Effector memory CD8-positive, alpha-beta T cell (primary cell): Measurements from ENCODE around the gene ZBTB1.

Source experiments
- ATAC-seq: fragments of 150-1000 bp; cut with Tn5 transposase; replicated peaks from 2 replicates; pipeline ENCODE4 v1.10.0; 2021; ENCODE audit warnings: mild to moderate bottlenecking, moderate library complexity
- DNase-seq, 3 experiments: peaks; one replicate each; pipeline ENCODE4 v3.0.0; 2021
- H3K27ac Mint-ChIP-seq, 2 donors: one replicate each; pipeline ENCODE4 v1.8.0; 2022; ENCODE audit warnings: mild to moderate bottlenecking in 2 of 2, mixed read lengths in 2 of 2, moderate library complexity in 2 of 2
- H3K27me3 Mint-ChIP-seq, 2 donors: one replicate each; pipeline ENCODE4 v1.8.0; 2022; ENCODE audit warnings: mixed read lengths in 2 of 2
- H3K36me3 Mint-ChIP-seq: one replicate; pipeline ENCODE4 v1.8.0; 2022; ENCODE audit warnings: mild to moderate bottlenecking, moderate library complexity, mixed read lengths; ENCODE audit not compliant: insufficient read depth
- H3K4me1 Mint-ChIP-seq, 2 donors: one replicate each; pipeline ENCODE4 v1.8.0; 2022; ENCODE audit warnings: low read depth in 2 of 2, mixed read lengths in 2 of 2
- H3K4me3 Mint-ChIP-seq, 2 donors: one replicate each; pipeline ENCODE4 v1.8.0; 2022; ENCODE audit warnings: mild to moderate bottlenecking in 2 of 2, mixed read lengths in 2 of 2, moderate library complexity in 2 of 2
- H3K9me3 Mint-ChIP-seq, 2 donors: one replicate each; pipeline ENCODE4 v1.8.0; 2022; ENCODE audit warnings: mixed read lengths in 2 of 2

The ZBTB1 gene

GRCh38 chr14:64520699-64521098 is 16.1 kb downstream of the ZBTB1 start:
- H3K9me3 Mint-ChIP-seq: no peaks in the 10 kb centered on the region
- H3K27me3 Mint-ChIP-seq: no peaks in the 10 kb centered on the region
- peaks cover 34% of the 10 kb centered on the region for H3K36me3 Mint-ChIP-seq
- H3K27ac Mint-ChIP-seq: peak overlapping the region in 1 of 2 donors; percentile 64
- peak overlapping the region in 1 of 2 donors; percentile 36 for H3K4me3 Mint-ChIP-seq
- peaks cover 8 to 30% of the 10 kb centered on the region in 2 donors for H3K4me1 Mint-ChIP-seq
- ATAC-seq (no peak), DNase-seq (no peak)

GRCh38 chr14:64522591-64523355 is 18.2 kb downstream of the ZBTB1 start:
- ATAC-seq: peak; percentile 24

GRCh38 chr14:64525354-64525753 is 20.8 kb downstream of the ZBTB1 start:
- Mint-ChIP-seq H3K27ac (peak overlapping the region in 1 of 2 donors; percentile 14), H3K27me3 (no peaks in the 10 kb centered on the region), H3K36me3 (peaks cover 53% of the 10 kb centered on the region), H3K9me3 (no peaks in the 10 kb centered on the region), H3K4me3 (no peak overlapping the region), H3K4me1 (peaks cover 3 to 23% of the 10 kb centered on the region in 2 donors)
- ATAC-seq: no peak
- no peak for DNase-seq

More at GRCh38 chr14:64522591-64523355, 18.2 kb downstream of the ZBTB1 start:
- H3K36me3 Mint-ChIP-seq: peaks cover 55% of the 10 kb centered on the region
- no peak for DNase-seq
- H3K27ac Mint-ChIP-seq: no peak overlapping the region
- no peak overlapping the region for H3K4me3 Mint-ChIP-seq
- H3K4me1 Mint-ChIP-seq: peaks cover 7 to 23% of the 10 kb centered on the region in 2 donors
- no peaks in the 10 kb centered on the region for H3K9me3 Mint-ChIP-seq
- no peaks in the 10 kb centered on the region for H3K27me3 Mint-ChIP-seq

- no peak for DNase-seq
- Mint-ChIP-seq H3K4me1 (peaks cover 0 to 16% of the 10 kb centered on the region in 2 donors), H3K27ac (peak overlapping the region; percentile 47 to 81), H3K9me3 (no peaks in the 10 kb centered on the region), H3K36me3 (peaks cover 36% of the 10 kb centered on the region), H3K27me3 (no peaks in the 10 kb centered on the region), H3K4me3 (no peak overlapping the region)
- ATAC-seq: no peak
These were observed 27.0 kb downstream of the ZBTB1 start for GRCh38 chr14:64531567-64531966.

- H3K36me3 Mint-ChIP-seq: peaks cover 31% of the 10 kb centered on the region
- no peak for ATAC-seq
- H3K4me1 Mint-ChIP-seq: peaks cover 19 to 20% of the 10 kb centered on the region in 2 donors
- DNase-seq: no peak
- peaks cover 0 to 8% of the 10 kb centered on the region in 2 donors for H3K27me3 Mint-ChIP-seq
- no peaks in the 10 kb centered on the region for H3K9me3 Mint-ChIP-seq
- no peak overlapping the region for H3K4me3 Mint-ChIP-seq
- no peak overlapping the region for H3K27ac Mint-ChIP-seq
These were observed 32.1 kb downstream of the ZBTB1 start for GRCh38 chr14:64536488-64537245.

- Mint-ChIP-seq H3K9me3 (no peaks in the 10 kb centered on the region), H3K36me3 (peaks cover 25% of the 10 kb centered on the region), H3K4me1 (peaks cover 28% of the 10 kb centered on the region in 2 donors), H3K4me3 (peak within 1 kb of the TSS; percentile 99), H3K27me3 (peaks cover 0 to 8% of the 10 kb centered on the region in 2 donors), H3K27ac (peak within 1 kb of the TSS; percentile 90 to 95)
- peak; percentile 85 for ATAC-seq
- peak; percentile 89 to 90 (median 90) for DNase-seq
These were observed 35.9 kb downstream of the ZBTB1 start, which contains the start of gene HSPA2 for GRCh38 chr14:64540208-64541202. TSS of gene HSPA2 (plus strand) at chr14:64540741. CDS start at chr14:64540850, 109 bp downstream.

GRCh38 chr14:64541261-64541971 is 36.8 kb downstream of the ZBTB1 start:
- H3K4me3 Mint-ChIP-seq: peak overlapping the region; percentile 99
- DNase-seq: no peak
- peaks cover 28% of the 10 kb centered on the region in 2 donors for H3K4me1 Mint-ChIP-seq
- peak overlapping the region; percentile 20 to 77 for H3K27ac Mint-ChIP-seq
- H3K9me3 Mint-ChIP-seq: no peaks in the 10 kb centered on the region
- peaks cover 0 to 8% of the 10 kb centered on the region in 2 donors for H3K27me3 Mint-ChIP-seq
- H3K36me3 Mint-ChIP-seq: peaks cover 23% of the 10 kb centered on the region
- no peak for ATAC-seq

GRCh38 chr14:64541972-64542835 is 37.6 kb downstream of the ZBTB1 start:
- DNase-seq: no peak
- peaks cover 0 to 8% of the 10 kb centered on the region in 2 donors for H3K27me3 Mint-ChIP-seq
- peak overlapping the region; percentile 20 to 77 for H3K27ac Mint-ChIP-seq

GRCh38 chr14:64542836-64543201 is 38.2 kb downstream of the ZBTB1 start:
- Mint-ChIP-seq H3K4me3 (peak overlapping the region; percentile 99), H3K9me3 (no peaks in the 10 kb centered on the region), H3K36me3 (peaks cover 23% of the 10 kb centered on the region), H3K4me1 (peaks cover 25 to 28% of the 10 kb centered on the region in 2 donors), H3K27ac (no peak overlapping the region), H3K27me3 (peaks cover 0 to 8% of the 10 kb centered on the region in 2 donors)
- ATAC-seq (no peak), DNase-seq (no peak)

More at GRCh38 chr14:64541972-64542835, 37.6 kb downstream of the ZBTB1 start:
- Mint-ChIP-seq H3K4me1 (peaks cover 25 to 28% of the 10 kb centered on the region in 2 donors), H3K9me3 (no peaks in the 10 kb centered on the region), H3K4me3 (peak overlapping the region; percentile 99), H3K36me3 (peaks cover 23% of the 10 kb centered on the region)
- ATAC-seq: no peak

- peaks cover 24 to 28% of the 10 kb centered on the region in 2 donors for H3K4me1 Mint-ChIP-seq
- no peak for ATAC-seq
- no peak overlapping the region for H3K27ac Mint-ChIP-seq
- no peaks in the 10 kb centered on the region for H3K9me3 Mint-ChIP-seq
- H3K4me3 Mint-ChIP-seq: no peak overlapping the region
- H3K36me3 Mint-ChIP-seq: peaks cover 22% of the 10 kb centered on the region
- no peak for DNase-seq
- peaks cover 0 to 8% of the 10 kb centered on the region in 2 donors for H3K27me3 Mint-ChIP-seq
These were observed 40.2 kb downstream of the ZBTB1 start for GRCh38 chr14:64544607-64545312.

- ATAC-seq (no peak), DNase-seq (no peak)
- Mint-ChIP-seq H3K9me3 (no peaks in the 10 kb centered on the region), H3K27ac (no peak overlapping the region), H3K36me3 (no peaks in the 10 kb centered on the region), H3K27me3 (peaks cover 0 to 12% of the 10 kb centered on the region in 2 donors), H3K4me1 (peaks cover 6 to 14% of the 10 kb centered on the region in 2 donors), H3K4me3 (peak overlapping the region; percentile 42 to 54)
These were observed 44.4 kb downstream of the ZBTB1 start for GRCh38 chr14:64549016-64549415.
